Adrenal gland (tissue), 12 donors: ENCODE measurements around the gene FCN1. TPM values are rescaled to one million over a fixed set of nuclear protein-coding genes. Genes with fewer than 3 reads are reported as not detected.
"Not testable (repeated sequence)": the region's sequence is repeated elsewhere in the genome, so short reads cannot be mapped to it uniquely, and the experiment has no call there.

Experiments
- DNase-seq, 7 donors: peaks; one replicate each; pipeline ENCODE4 v3.0.0-alpha.2; 2019 to 2020
- H3K27ac ChIP-seq, 5 donors: fragments of 200-600 bp; sonication (generic) in 4 of 5; 1 replicate in 3 of 5; 2 replicates in 2 of 5; pipeline versions ENCODE4 v1.5.1 to v1.8.0; 2016 to 2020; ENCODE audit warnings: mild to moderate bottlenecking in 1 of 5
- H3K27me3 ChIP-seq: fragments of 200-600 bp; 2 replicates; pipeline ENCODE4 v1.8.0; 2021
- H3K36me3 ChIP-seq, 2 donors: fragments of 200-600 bp; replicated peaks in 1 of 2; 1 replicate in 1 of 2; 2 replicates in 1 of 2; pipeline versions ENCODE4 v1.5.1 to v1.8.0; 2018 to 2022
- H3K4me1 ChIP-seq, 2 donors: fragments of 200-600 bp; replicated peaks in 1 of 2; 1 replicate in 1 of 2; 2 replicates in 1 of 2; pipeline versions ENCODE4 v1.5.1 to v1.8.0; 2018 to 2021
- H3K4me3 ChIP-seq, 4 donors: fragments of 200-600 bp; sonication (generic) in 3 of 4; one replicate each; pipeline ENCODE4 v1.5.1; 2016 to 2018
- H3K9me3 ChIP-seq, 3 donors: fragments of 200-600 bp; sonication (generic) in 1 of 3; replicated peaks in 1 of 3; 1 replicate in 2 of 3; 2 replicates in 1 of 3; pipeline versions ENCODE4 v1.5.1 to v1.8.0; 2016 to 2021
- CTCF ChIP-seq, 6 experiments: fragments of 450-650 bp in 4 of 6; fragments of 200-600 bp in 2 of 6; sonication (generic) in 1 of 6; IDR thresholded peaks; 1 replicate in 5 of 6; 2 replicates in 1 of 6; pipeline versions ENCODE4 v1.5.1 to v1.8.0; 2016 to 2021; ENCODE audit warnings: antibody characterized with exemption in 6 of 6, mild to moderate bottlenecking in 2 of 6, moderate library complexity in 1 of 6
- POLR2A ChIP-seq, 2 donors: fragments of 450-650 bp; IDR thresholded peaks; one replicate each; pipeline ENCODE4 v1.6.1; 2017; ENCODE audit warnings: antibody characterized with exemption in 2 of 2, mild to moderate bottlenecking in 2 of 2, moderate library complexity in 1 of 2
- WGBS, 4 donors: extraction: QIAGEN DNeasy Blood & Tissue Kit in 2 of 4; methylation state at CpG; one replicate each; pipeline versions ENCODE4 v1.1.5 to v1.1.7; 2013 to 2017; 5-methylcytosine and 5-hydroxymethylcytosine counted together
- intact Hi-C, 2 donors: fragments of 100-400 bp; cut with DNase I; formaldehyde crosslinking; loops; one replicate each; pipeline versions ENCODE4 v1.14.1 to v1.15.0; 2022 to 2023
- polyA plus RNA-seq, 3 donors: library from polyadenylated mRNA; stranded (reverse); fragments of 200-250 nt in 2 of 3; fragments of 350-450 nt in 1 of 3; fragmentation: Illumina TruSeq in 1 of 3; extraction: RNeasy Lipid Tissue Mini Kit (QIAGEN cat#74804) in 1 of 3; gene quantifications; one replicate each; pipeline ENCODE4 v1.2.3, GENCODE V29; 2013 to 2014
- small RNA-seq, 2 donors: library from RNA; depleted of rRNA; stranded (forward); fragments of <200 nt; gene quantifications; one replicate each; pipeline ENCODE3, GENCODE V24; 2016
- total RNA-seq, 9 donors: library from RNA; depleted of rRNA in 4 of 9; stranded (reverse); fragments of >200 nt in 4 of 9; fragments of 120-200 nt in 1 of 9; fragmentation: NEBNext Ultra II Directional in 1 of 9; extraction: Animal tissue kit (Norgen Biotek cat#: 25700) in 1 of 9; gene quantifications; one replicate each; pipeline versions ENCODE4 v1.1.0 to v1.2.4, GENCODE V29; 2013 to 2023
- donor health status: healthy with polysubstance abuse.
- donor health status: Bipolar disorder and iron deficiency.
- donor health status: DM: yes; HTN: yes; CAD: no.
- donor health status: DM: no; HTN: no; CAD: no.
- donor health status: DM: no; HTN: no; CAD: no.
- donor health status: DM: yes; HTN: yes; CAD: no.

Gene FCN1
- total and polyA plus RNA-seq, 12 donors = 0.57 to 7.0 (median 2.4) TPM; not detected in 1

- TF ChIP-seq POLR2A (IDR thresholded peaks at IDR 0.05) (peak in 1 of 2 donors; percentile 5), CTCF (IDR thresholded peaks at IDR 0.05) (peak in 2 of 6 experiments; percentile 11 to 39)
- H3K4me3 ChIP-seq = no peak overlapping the region
- H3K9me3 ChIP-seq = no peaks in the 10 kb centered on the region
- H3K4me1 ChIP-seq = peaks cover 7 to 27% of the 10 kb centered on the region in 2 donors
- H3K27ac ChIP-seq = peak overlapping the region in 2 of 5 donors; percentile 37 to 47
- H3K36me3 ChIP-seq = no peaks in the 10 kb centered on the region
- no peaks in the 10 kb centered on the region for H3K27me3 ChIP-seq
- 49 to 56% (median 54%) methylated on average over 10 to 11 of the region's 11 CpGs for WGBS, 4 donors
- DNase-seq = peak; percentile 47 to 86 (median 75)
- intact Hi-C loops = no loop called here
These were observed 59.5 kb downstream of the FCN1 start for GRCh38 chr9:134858051-134858841.

GRCh38 chr9:134857451-134857850, 60.3 kb downstream of the FCN1 start:
- 93 to 97% (median 94%) methylated on average over 2 of the region's 2 CpGs for WGBS, 4 donors
- H3K4me1 ChIP-seq = peaks cover 7 to 27% of the 10 kb centered on the region in 2 donors
- H3K27me3 ChIP-seq, H3K36me3 ChIP-seq, H3K27ac ChIP-seq, H3K4me3 ChIP-seq, H3K9me3 ChIP-seq, intact Hi-C loops: not testable (repeated sequence)
- peak in 1 of 7 donors; percentile 7 for DNase-seq

GRCh38 chr9:134855900-134856377, 61.8 kb downstream of the FCN1 start:
- peak in 3 of 7 donors; percentile 5 to 12 (median 8) for DNase-seq
- Histone ChIP-seq H3K4me1 (peaks cover 7 to 23% of the 10 kb centered on the region in 2 donors), H3K36me3 (no peaks in the 10 kb centered on the region), H3K4me3 (no peak overlapping the region), H3K27ac (no peak overlapping the region), H3K9me3 (no peaks in the 10 kb centered on the region), H3K27me3 (no peaks in the 10 kb centered on the region)
- 87 to 95% (median 91%) methylated on average over 8 to 9 of the region's 9 CpGs for WGBS, 4 donors
- intact Hi-C loops = no loop called here
- TF ChIP-seq POLR2A (IDR thresholded peaks at IDR 0.05) = no peak
- TF ChIP-seq CTCF (IDR thresholded peaks at IDR 0.05) = no peak

Small RNAs within 50 kb of the gene (small RNA-seq; reads per million reads assigned to genes)
- gene AL603650.1 = 0 reads per million in 2 donors

Other genes with a start within 250 kb of the FCN1 start
- gene FCN2, start 37.1 kb downstream of the FCN1 start, total RNA-seq = 10 to 100 TPM in 8 of 9 donors, 1 to 10 TPM in 1; 6.7 to 87.0 (median 29.4) TPM
- 10 to 100 TPM; 21.6 to 99.6 (median 32.9) TPM for gene FCN2, start 37.1 kb downstream of the FCN1 start, polyA plus RNA-seq
- 10 to 100 TPM in 8 of 9 donors, 1 to 10 TPM in 1; 2.5 to 48.0 (median 27.8) TPM for gene OLFM1, start 169.8 kb upstream of the FCN1 start, total RNA-seq
- gene OLFM1, start 169.8 kb upstream of the FCN1 start, polyA plus RNA-seq = 10 to 100 TPM; 25.6 to 34.4 (median 33.8) TPM